Muscle of leg (tissue), 11 donors: Measurements from ENCODE around the gene SEC11A. TPM values are rescaled to one million over a fixed set of nuclear protein-coding genes. Genes with fewer than 3 reads are reported as not detected.
"Not testable (repeated sequence)": the region's sequence is repeated elsewhere in the genome, so short reads cannot be mapped to it uniquely, and the experiment has no call there.

ENCODE experiments used
- DNase-seq: peaks from one replicate; pipeline ENCODE4 v3.0.0; 2013
- H3K27ac ChIP-seq: one replicate; pipeline ENCODE4 v1.5.1; 2013; ENCODE audit warnings: mild to moderate bottlenecking, low read length, control low read depth
- H3K27me3 ChIP-seq: one replicate; pipeline ENCODE4 v1.6.1; 2013; ENCODE audit warnings: low read length; ENCODE audit not compliant: control insufficient read depth, insufficient read depth
- H3K36me3 ChIP-seq: one replicate; pipeline ENCODE4 v1.6.1; 2013; ENCODE audit warnings: low read length; ENCODE audit not compliant: control insufficient read depth, insufficient read depth
- H3K4me1 ChIP-seq: one replicate; pipeline ENCODE4 v1.6.1; 2013; ENCODE audit warnings: low read length; ENCODE audit not compliant: control insufficient read depth, insufficient read depth
- H3K4me3 ChIP-seq: one replicate; pipeline ENCODE4 v1.5.1; 2013; ENCODE audit warnings: low read length, control low read depth
- H3K9me3 ChIP-seq: replicated peaks from 2 replicates; pipeline ENCODE4 v1.6.1; 2013; ENCODE audit warnings: low read depth, low read length; ENCODE audit not compliant: control insufficient read depth
- WGBS: methylation state at CpG from one replicate; pipeline ENCODE4 v1.1.5; 2013; ENCODE audit warnings: missing lambda C conversion rate; ENCODE audit not compliant: insufficient coverage; 5-methylcytosine and 5-hydroxymethylcytosine counted together
- polyA plus RNA-seq, 8 donors: library from polyadenylated mRNA; unstranded; fragments of 120-200 nt; gene quantifications; one replicate each; pipeline versions ENCODE4 v1.2.1 to v1.2.3, GENCODE V29; 2013; ENCODE audit warnings: inconsistent platforms in 1 of 8, low replicate concordance in 1 of 8; ENCODE audit not compliant: insufficient read length in 8 of 8, insufficient read depth in 1 of 8
- total RNA-seq: library from RNA; stranded (reverse); fragments of 120-200 nt; gene quantifications from one replicate; pipeline ENCODE4 v1.2.4, GENCODE V29; 2013

Gene SEC11A
- total and polyA plus RNA-seq, 9 donors, result 290 to 320 (median 295) TPM

DNA sequence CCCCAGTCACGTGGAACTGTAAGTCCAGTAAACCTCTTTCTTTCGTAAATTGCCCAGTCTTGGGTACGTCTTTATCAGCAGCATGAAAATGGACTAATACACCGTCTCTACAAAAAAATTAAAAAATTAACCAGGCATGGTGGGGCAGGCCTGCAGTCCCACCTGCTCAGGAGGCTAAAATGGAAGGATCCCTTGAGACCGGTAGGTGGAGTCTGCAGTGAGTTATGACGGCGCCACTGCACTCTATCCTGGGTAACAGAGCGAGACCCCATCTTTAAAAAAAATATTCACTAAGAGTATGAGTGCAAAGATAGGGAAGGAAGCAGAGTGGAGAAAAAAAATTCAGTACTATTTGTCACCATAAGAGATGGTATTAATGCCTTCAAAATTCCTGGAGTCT is 25.6 kb downstream of the SEC11A start:
- no peak overlapping the region for H3K27ac ChIP-seq
- H3K36me3 ChIP-seq, result peaks cover 25% of the 10 kb centered on the region
- WGBS, result 97% methylated on average over 3 of the region's 8 CpGs
- no peaks in the 10 kb centered on the region for H3K9me3 ChIP-seq
- DNase-seq, result no peak
- H3K4me1 ChIP-seq, result no peaks in the 10 kb centered on the region
- H3K4me3 ChIP-seq, result no peak overlapping the region
- H3K27me3 ChIP-seq, result no peaks in the 10 kb centered on the region

- H3K27me3 ChIP-seq, result no peaks in the 10 kb centered on the region
- DNase-seq, result no peak
- no peaks in the 10 kb centered on the region for H3K9me3 ChIP-seq
- WGBS, result 86% methylated on average over 1 of the region's 4 CpGs
- H3K27ac ChIP-seq, result no peak overlapping the region
- H3K4me1 ChIP-seq, result no peaks in the 10 kb centered on the region
- H3K36me3 ChIP-seq, result peaks cover 25% of the 10 kb centered on the region
- no peak overlapping the region for H3K4me3 ChIP-seq
Observed at GRCh38 chr15:84689858-84690257, 26.1 kb downstream of the SEC11A start.

DNA sequence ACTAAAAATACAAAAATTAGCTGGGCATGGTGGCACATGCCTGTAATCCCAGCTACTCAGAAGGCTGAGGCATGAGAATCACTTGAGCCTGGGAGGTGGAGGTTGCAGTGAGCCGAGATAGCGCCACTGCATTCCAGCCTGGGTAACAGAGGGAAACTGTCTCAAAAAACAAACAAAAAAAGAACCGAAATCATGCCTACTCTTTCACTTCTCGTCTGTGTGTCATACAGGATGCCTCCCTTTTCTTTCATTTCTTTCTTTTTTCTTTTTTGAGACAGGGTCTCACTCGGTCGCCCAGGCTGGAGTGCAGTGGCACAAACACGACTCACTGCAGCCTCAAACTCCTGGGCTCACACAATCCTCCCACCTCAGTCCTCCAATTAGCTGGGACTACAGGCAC is 29.5 kb downstream of the SEC11A start:
- DNase-seq, H3K4me1 ChIP-seq, H3K4me3 ChIP-seq, H3K27ac ChIP-seq, H3K9me3 ChIP-seq, H3K27me3 ChIP-seq: not testable (repeated sequence)
- 95% methylated on average over 2 of the region's 7 CpGs for WGBS
- peaks cover 34% of the 10 kb centered on the region for H3K36me3 ChIP-seq

DNA sequence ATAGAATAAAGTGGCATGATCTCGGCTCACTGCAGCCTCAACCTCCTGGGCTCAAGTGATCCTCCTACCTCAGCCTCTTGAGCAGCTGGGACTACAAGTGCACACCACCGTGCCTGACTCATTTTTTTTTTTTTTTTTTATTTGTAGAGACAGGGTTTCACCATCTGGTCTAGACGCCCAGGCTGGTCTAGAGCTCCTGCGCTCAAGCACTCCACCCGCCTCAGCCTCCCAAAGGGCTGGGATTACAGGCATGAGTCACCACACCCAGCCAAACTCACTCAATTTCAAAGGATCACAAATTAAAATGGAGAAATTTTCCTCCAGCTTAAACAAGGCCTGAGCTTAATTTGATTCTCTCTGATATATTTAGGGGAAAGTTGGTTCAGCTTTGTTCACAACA is 30.6 kb downstream of the SEC11A start:
- H3K9me3 ChIP-seq, result no peaks in the 10 kb centered on the region
- WGBS, result 90% methylated on average over 2 of the region's 5 CpGs
- no peak overlapping the region for H3K27ac ChIP-seq
- no peak overlapping the region for H3K4me3 ChIP-seq
- no peak for DNase-seq
- peaks cover 32% of the 10 kb centered on the region for H3K36me3 ChIP-seq
- no peaks in the 10 kb centered on the region for H3K4me1 ChIP-seq
- H3K27me3 ChIP-seq, result no peaks in the 10 kb centered on the region

DNA sequence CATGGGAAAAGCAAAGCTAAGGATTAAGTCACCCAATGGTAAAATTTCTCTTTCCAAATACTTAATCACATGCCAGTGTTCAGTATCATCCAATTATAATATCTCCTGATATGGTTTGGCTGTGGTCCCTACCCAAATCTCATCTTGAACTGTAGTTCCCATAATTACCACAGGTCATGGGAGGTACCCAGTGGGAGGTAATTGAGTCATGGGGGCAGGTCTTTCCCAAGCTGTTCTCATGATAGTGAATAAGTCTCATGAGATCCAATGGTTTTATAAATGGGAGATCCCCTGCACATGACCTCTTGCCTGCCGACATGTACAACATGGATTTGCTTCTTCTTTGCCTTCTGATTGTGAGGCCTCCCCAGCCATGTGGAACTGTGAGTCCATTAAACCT is 31.8 kb downstream of the SEC11A start:
- Histone ChIP-seq H3K27ac (no peak overlapping the region), H3K9me3 (no peaks in the 10 kb centered on the region), H3K4me1 (no peaks in the 10 kb centered on the region), H3K36me3 (peaks cover 33% of the 10 kb centered on the region), H3K27me3 (no peaks in the 10 kb centered on the region), H3K4me3 (no peak overlapping the region)
- WGBS, result no CpG with 5 or more reads among the region's 1 CpG
- DNase-seq, result no peak

GRCh38 chr15:84681831-84682230 is 34.1 kb downstream of the SEC11A start:
- DNase-seq, result no peak
- Histone ChIP-seq H3K9me3 (no peaks in the 10 kb centered on the region), H3K27me3 (no peaks in the 10 kb centered on the region), H3K4me3 (no peak overlapping the region), H3K27ac (no peak overlapping the region), H3K4me1 (no peaks in the 10 kb centered on the region), H3K36me3 (peaks cover 31% of the 10 kb centered on the region)
- WGBS, result 87% methylated on average over 3 of the region's 3 CpGs

DNA sequence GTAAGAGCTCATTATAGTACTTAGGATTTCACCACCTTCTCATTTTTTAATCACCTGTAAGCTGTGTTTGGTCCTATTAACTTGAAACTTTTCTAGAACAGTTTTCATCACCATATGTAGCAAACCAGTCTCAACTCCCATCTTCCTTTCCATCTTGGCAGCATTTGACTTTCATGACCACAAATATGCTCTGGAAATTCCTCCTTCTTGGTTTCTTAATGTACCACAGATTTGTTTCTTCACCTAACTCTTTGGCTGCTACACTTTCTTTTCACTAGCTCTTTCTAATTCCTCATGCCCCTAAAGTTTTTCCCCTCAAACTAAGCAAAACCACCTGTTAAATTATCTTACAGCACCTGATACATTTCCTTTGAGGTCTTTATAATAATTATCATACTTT is 44.7 kb downstream of the SEC11A start:
- H3K36me3 ChIP-seq, result peaks cover 41% of the 10 kb centered on the region

GRCh38 chr15:84669726-84670125 is 46.2 kb downstream of the SEC11A start:
- DNase-seq, result no peak
- Histone ChIP-seq H3K4me3 (no peak overlapping the region), H3K9me3 (no peaks in the 10 kb centered on the region), H3K4me1 (no peaks in the 10 kb centered on the region), H3K27ac (no peak overlapping the region), H3K36me3 (peaks cover 47% of the 10 kb centered on the region), H3K27me3 (no peaks in the 10 kb centered on the region)
- WGBS, result 92% methylated on average over 3 of the region's 8 CpGs

More for the DNA sequence above, 44.7 kb downstream of the SEC11A start:
- DNase-seq, result no peak
- H3K4me3 ChIP-seq, result no peak overlapping the region
- H3K9me3 ChIP-seq, result no peaks in the 10 kb centered on the region
- H3K4me1 ChIP-seq, result no peaks in the 10 kb centered on the region
- H3K27me3 ChIP-seq, result no peaks in the 10 kb centered on the region
- no peak overlapping the region for H3K27ac ChIP-seq

GRCh38 chr15:84668221-84668982 is 47.5 kb downstream of the SEC11A start:
- Histone ChIP-seq H3K9me3 (no peaks in the 10 kb centered on the region), H3K4me3 (no peak overlapping the region), H3K4me1 (no peaks in the 10 kb centered on the region), H3K27ac (no peak overlapping the region), H3K36me3 (peaks cover 51% of the 10 kb centered on the region), H3K27me3 (no peaks in the 10 kb centered on the region)
- no CpG with 5 or more reads among the region's 3 CpGs for WGBS
- DNase-seq, result no peak

DNA sequence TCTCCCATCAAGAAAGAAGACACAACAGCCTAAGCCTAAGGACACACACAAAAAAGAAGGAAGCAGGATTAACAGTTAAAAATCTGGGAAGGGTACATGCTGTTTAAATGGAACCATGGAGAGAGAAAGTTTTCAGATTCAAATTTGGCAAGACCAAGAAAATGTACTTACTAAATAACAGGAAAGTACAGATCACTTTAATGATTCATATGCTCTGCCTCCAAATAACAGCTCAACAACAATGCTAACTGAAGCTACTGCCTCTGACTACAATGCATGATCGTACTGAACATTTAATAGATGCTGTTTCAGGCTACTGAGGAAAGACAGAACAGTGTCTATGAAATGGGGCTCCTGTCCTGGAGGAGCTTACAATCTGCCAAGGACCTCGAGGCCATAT is 49.6 kb downstream of the SEC11A start:
- H3K4me1 ChIP-seq, result no peaks in the 10 kb centered on the region
- WGBS, result no CpG with 5 or more reads among the region's 2 CpGs
- H3K27ac ChIP-seq, result no peak overlapping the region
- DNase-seq, result no peak
- no peaks in the 10 kb centered on the region for H3K27me3 ChIP-seq
- H3K9me3 ChIP-seq, result no peaks in the 10 kb centered on the region
- H3K4me3 ChIP-seq, result no peak overlapping the region
- H3K36me3 ChIP-seq, result peaks cover 44% of the 10 kb centered on the region

DNA sequence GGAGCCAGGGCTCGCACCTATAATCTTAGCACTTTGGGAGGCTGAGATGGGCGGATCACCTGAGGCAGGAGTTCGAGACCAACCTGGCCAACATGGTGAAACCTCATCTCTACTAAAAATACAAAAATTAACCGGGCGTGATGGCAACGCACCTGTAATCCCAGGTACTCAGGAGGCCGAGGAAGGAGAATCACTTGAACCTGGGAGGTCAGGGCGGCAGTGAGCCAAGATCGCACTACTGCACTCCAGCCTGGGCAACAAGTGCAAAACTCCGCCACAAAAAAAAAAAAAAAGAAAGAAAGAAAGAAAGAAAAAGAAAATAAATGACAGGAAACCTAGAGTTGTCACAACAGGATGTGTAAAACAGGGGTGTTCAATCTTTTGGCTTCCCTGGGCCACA is 54.9 kb downstream of the SEC11A start:
- Histone ChIP-seq H3K36me3 (peaks cover 18% of the 10 kb centered on the region), H3K27ac (no peak overlapping the region), H3K4me1 (peaks cover 16% of the 10 kb centered on the region), H3K4me3 (no peak overlapping the region), H3K9me3 (no peaks in the 10 kb centered on the region), H3K27me3 (no peaks in the 10 kb centered on the region)
- no peak for DNase-seq
- 94% methylated on average over 8 of the region's 10 CpGs for WGBS
